ENCODE measurements around the gene SSU72.
"Not testable (repeated sequence)": the region's sequence is repeated elsewhere in the genome, so short reads cannot be mapped to it uniquely, and the experiment has no call there.

SSU72 gene

DNA sequence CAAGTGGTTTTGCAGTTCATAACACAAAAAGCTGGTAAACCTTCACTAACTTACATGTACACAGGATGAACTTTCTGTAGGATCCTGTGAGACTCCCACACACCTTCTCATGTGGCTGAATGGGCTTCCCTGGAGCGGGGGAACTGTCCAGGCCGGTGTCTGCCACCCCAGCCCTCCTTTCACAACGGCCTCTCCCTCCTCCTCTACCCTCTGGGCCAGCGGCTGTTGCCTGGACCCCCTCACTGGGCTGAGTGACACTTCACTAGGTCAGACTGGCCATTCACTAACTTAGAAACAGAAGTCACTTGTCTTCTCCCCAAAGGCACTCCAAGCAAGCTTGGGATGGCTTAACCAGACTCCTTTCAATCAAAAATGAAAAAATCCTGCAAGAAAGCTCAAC lies 16.1 kb downstream of the SSU72 start:
- no peak for DNase-seq (ENCODE audit: low read depth)

DNA sequence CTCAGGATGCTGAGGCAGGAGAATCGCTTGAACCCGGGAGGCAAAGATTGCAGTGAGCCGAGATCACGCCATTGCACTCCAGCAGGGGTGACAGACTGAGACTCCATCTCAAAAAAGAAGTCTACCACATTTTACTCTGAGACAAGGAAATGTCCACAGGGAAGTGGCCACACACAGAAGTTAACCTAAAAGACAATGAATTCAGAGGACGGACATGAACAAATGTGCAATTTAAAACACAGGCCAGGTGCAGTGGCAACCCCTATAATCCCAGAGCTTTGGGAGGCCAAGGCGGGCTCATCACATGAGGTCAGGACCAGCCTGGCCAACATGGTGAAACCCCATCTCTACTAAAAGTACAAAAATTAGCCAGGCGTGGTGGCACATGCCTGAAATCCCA lies 17.0 kb downstream of the SSU72 start:
- not testable (repeated sequence) for DNase-seq (ENCODE audit: low read depth)

DNA sequence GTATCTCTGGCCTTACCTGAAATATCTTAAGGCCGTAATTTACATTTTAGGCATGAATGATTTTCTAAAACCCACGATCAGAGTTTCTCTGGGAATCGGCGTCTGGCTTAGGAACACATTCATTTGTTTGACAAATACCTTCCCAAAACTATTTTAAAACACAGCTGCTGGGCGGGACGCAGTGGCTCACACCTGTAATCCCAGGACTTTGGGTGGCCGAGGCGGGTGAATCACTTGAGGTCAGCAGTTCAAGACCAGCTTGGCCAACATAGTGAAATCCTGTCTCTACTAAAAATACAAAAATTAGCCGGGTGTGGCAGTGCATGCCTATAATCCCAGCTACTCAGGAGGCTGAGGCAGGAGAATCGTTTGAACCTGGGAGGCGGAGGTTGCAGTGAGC lies 17.7 kb downstream of the SSU72 start:
- not testable (repeated sequence) for DNase-seq (ENCODE audit: low read depth)

DNA sequence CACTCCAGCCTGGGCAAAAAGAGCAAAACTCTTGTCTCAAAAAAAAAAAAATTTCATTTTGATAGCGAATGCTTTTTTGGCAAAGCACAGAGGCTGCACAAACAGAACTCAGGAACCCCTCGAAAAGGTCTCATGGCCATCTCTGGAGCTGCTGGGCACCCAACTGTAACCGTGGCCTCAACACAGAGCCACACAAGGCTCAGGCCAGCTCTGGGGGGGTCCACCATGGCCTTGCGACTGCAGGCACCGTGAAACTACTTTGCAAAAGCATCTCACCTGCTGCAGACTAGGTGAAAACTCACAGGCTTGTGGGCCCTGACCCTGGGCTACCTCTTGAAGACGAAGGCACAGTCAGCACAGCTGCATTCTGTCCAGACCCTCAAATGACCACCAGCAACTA lies 18.2 kb downstream of the SSU72 start:
- DNase-seq (ENCODE audit: low read depth), result no peak

DNA sequence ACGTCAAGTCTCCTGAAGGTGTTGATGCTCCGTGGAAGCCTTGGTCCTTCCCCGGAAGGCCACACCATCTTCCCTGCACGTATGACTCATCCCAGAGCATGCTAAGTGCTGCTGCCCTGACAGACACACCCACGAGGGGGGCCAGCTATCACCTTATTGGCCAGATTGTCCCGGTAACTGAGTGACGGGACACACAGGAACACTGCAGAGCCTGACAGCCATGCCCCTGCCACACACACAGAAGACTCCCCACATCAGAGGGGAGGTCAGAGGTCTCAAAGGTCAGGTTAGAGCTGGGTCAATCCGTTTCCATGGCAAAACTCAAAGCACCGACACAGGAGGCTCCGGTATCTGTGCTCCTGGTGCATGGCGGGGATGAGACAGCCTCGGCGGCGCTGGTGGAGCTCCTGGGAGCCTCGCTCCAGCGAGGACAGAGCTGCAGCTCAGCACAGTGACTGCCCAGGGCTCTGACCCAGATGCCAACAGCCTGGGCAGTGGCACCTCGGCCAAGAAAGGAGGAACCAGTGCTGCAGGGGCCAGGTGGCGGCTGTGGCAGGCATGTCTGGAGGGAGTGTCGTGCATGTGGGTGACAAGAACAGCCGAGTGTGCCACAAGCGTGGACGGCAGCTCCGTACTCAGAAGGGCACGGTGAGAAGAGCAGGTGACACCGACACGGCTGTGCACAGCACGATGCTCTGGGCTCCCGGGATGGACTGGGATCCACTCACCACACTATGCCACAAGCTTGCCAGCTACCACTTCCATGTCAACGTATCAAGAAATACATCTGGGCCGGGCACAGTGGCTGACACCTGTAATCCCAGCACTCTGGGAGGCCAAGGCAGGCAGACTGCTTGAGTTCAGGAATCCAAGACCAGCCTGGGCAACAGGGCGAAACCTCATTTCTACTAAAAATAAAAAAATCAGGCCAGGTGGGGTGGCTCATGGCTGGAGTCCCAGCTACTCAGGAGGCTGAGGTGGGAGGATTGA lies 19.4 kb downstream of the SSU72 start:
- no peak for DNase-seq (ENCODE audit: low read depth)

DNA sequence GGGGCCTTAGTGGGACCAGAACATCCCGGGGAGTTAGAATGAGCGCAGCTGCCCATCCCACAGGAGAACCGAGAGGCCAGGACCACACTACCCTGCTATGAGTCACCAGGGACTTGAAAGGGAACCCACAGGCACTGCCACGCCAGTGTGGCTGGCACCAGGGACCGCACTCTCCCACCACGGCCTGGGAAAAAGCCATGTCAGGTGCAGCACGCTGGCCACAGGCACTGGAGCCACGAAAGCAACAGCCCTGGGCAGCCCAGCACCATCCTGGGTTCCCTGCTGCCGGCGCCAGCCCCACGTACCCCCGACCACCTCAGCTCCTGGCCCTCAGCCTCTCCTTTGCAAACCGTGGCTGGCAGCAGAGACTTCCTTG lies 20.1 kb downstream of the SSU72 start:
- DNase-seq (ENCODE audit: low read depth), result no peak

DNA sequence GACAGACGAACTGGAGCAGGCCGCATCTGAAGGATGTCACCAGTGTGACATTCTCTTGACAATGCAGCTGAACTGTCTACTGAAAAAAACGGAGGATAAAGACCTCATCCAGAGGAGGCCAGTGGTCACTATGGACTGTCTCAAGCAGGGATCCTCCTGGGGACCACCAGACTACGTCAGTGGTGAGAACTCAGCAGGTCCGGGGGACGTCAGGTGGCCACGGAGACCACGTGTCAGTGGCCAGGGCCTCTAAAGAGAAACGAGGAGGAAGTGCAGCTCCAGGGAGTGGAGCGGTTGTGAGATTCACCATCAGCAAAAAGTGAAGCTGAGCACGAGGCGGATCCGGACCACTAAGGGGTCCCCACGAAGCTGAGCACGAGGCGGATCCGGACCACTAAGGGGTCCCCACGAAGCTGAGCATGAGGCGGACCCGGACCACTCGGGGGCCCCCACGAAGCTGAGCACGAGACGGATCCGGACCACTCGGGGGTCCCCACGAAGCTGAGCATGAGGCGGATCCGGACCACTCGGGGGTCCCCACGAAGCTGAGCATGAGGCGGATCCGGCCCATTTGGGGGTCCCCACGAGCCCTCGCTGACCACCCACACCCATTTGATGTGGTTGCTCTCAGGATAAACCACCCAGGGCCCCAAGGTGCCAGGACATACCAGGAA lies 20.7 kb downstream of the SSU72 start:
- DNase-seq (ENCODE audit: low read depth), result no peak

DNA sequence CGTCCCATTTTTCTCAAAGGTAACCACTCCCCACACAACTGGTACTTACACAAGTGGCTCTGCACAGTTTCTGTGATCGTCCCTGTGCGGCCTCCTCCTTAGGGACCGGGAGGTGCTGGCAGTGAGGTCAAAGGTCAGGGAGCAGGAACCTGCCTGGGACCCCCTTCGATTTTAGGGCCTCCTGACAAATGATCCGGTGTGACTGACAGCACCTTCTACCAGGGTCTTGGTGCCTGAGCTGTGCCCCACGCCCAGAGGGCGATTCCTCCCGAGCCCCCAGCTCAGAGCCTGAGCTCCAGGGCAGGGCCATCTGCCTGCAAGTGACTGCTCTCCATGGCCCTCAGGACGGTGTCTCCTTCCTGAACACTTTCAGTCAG lies 22.4 kb downstream of the SSU72 start:
- DNase-seq (ENCODE audit: low read depth), result no peak

DNA sequence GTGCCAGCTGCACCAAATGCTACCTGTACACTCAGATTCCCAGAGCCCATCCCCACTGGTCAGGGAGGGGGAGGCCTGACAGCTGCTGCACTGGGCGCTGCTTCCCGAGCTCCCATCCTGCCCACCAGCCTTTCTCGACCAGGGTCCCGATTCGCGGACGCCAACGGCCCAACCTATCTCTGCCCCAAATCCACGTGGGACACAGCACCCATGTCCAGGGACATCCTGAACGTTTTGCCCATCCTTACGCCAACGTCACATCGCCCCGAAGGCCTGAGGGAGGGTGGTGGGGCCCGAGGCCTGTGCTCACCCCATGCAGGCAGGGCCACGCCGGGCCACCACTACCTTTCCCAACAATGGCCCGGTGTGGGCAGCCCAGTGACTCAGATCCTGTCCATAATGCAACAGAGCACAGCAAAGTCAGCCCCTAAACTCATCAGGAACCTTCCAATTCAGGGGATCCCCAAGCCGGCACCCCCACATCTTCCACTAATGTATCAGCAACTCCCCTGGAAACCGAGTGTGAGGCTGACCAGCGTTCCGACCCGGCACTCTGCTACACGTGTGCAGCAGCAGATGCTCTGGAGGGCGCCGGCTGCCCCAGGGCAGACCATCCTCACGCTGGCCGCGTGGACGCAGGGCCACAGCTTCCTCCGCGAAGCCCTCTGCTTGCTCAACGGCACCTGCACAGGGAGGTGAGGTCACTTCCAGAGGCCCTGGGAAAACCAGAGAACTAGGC lies 23.0 kb downstream of the SSU72 start:
- no peak for DNase-seq (ENCODE audit: low read depth)

DNA sequence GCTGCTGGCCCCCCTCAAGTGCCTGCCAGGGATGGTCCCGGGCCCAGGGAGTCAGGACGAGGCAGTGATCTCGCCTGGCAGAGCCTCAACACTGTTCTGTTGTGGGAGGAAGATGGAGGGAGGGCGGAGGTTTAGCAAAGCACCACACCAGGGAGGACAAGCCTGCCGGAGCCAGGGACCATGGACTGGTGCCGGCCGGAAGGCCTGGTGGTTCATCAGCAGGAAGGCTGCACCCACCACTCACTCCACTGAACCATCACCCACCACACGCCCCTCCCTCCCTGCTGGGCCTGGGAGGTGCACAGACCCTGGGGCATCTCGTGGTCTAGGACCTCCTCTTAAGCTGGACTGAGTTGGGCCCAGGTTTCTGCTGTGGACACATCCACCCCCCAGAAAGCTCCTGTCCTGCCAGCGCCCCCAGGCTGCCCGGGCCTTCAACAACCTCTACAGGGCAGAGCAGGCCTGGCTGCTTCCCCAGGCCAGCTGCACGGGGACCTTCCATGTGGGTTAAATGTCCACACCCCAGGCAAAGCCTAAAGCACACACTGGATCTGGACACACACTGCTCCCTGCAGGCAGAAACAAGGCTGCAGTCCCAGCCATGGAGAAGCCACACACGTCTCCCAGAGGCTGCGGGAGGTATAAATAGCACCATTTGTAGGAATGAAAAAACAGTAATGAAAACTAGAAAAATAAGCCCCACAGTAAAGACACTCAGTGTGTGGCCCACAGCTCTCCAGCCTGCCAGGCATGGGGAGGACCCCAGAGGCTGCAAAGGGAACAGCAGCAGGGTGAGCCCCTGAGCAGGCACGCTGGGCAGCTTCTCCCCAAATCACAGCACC lies 23.9 kb downstream of the SSU72 start:
- no peak for DNase-seq (ENCODE audit: low read depth)

DNA sequence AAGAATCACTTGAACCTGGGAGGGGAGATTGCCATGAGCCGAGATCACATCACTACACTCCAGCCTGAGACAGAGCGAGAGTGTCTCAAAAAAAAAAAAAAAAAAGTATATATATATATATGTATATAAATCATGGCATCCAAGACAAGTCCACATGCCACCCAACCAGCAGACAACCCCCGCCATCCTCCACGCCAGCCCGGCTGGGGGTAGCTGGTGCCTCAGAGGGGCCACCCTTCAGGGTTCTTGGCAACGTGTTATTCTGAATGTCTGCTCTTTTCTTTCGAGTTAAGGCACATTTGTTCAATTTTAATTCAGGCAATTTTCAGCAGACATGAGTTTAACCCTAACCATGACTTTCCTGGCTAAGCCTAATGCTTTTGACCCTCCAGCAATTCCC lies 24.6 kb downstream of the SSU72 start:
- DNase-seq (ENCODE audit: low read depth), result no peak

DNA sequence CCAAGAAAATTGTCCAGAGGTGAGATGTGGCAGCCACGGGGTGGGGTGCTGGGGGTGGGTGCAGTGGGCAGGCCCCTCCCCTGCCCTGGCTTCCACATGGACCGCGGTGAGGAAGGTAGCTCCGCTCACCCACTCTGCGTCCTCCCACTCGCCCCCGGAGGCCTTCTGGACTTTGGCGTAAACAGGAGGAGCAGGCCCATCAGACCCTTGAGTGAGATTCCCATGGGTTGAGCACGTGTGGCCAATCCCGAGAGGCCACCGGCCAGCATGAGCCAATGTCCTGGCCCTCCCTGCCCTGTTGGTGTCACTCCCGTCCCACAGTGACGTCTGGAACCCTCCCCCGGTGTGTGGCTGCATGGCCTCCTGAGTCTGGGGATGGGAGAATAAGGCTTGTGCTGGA lies 26.1 kb downstream of the SSU72 start:
- no peak for DNase-seq (ENCODE audit: low read depth)

DNA sequence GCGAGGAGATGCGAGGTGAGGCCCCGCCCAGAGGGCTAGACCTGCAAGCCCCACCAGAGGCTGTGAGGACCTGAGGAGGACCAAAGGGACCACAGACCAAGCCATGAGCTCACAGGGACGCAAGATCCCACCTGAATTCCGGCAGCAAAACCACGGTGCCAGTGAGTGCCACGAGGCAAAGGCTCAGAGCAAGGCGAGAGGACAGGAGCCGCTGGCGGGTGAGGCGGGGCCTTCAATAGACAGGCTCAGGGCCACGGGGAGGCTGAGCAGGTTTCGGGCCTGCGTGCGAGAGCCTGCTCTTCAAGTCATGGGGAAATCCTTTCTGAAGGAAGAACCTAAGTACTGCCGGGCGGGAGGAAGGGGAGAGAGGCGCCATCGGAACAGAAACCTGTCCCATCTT lies 27.2 kb downstream of the SSU72 start:
- no peak for DNase-seq (ENCODE audit: low read depth)

DNA sequence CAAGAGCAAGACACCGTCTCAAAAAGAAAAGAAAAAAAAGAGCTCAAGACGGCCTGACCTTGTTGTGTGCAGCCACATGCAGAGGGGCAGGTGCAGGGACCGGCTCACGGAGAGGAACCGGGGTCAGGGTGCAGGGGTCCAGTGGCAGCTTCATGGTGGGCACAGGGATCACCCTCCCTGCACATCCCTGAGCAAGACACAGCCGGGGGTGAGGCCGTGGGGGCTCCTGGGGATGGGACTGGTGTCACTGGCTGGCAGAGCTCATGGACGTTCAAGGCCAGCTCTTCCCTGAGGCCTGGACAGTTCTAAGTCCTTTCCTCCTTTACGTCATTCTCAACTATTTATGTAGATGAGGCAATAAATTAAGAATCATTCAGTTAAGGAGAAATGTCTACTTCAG lies 27.7 kb downstream of the SSU72 start:
- no peak for DNase-seq (ENCODE audit: low read depth)

DNA sequence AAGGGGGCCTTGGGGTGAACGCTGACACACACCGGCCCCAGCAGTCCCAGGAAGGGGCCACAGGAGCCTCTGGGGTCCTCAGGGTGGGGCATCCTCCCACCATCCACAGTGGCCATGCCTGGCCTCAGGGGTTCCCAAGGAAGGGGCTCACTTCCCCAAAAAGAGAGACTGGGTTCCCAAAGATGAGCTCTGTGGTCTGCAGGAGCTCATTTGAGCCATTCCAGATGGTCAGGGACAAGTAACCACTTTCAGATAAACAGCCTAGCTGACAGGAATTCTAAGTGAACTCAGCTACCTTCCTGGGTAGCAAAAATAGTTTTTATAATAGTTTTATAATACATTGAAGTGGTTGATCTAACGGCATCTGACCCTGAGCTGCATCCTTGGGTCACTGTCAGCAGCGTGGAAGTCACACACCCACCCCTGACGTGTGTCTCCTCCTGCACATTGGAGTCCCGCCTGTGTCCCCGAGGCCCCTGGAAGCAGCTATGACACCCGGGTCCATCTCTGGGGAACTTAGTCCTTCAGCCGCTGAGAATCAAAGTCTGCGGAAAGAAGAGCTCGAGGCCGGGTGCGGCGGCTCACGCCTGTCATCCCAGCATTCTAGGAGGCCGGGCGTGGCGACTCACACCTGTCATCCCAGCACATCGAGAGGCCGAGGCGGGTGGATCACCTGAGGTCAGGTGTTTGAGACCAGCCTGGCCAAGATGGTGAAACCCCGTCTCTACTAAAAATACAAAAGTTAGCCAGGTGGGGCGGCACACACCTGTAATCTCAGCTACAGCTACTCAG lies 28.5 kb downstream of the SSU72 start:
- DNase-seq (ENCODE audit: low read depth), result no peak

DNA sequence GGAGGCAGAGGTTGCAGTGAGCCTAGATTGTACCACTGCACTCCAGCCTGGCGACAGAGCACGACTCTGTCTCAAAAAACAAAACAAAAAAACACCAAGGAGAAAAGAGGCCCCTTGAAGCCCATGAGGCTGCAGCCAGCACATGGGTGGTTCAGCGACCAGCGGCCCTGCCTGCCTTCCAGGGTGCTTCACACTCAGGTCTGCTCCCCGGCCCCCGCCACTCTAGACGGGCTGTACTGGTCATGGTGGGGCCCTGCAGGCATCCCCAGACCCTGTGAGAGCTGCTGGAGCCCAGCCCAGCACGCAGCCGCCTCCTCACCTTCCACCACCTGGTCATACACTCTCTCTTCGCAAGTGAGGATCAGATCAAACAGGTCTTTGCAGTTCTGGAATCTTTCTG lies 30.1 kb downstream of the SSU72 start:
- DNase-seq (ENCODE audit: low read depth), result no peak

DNA sequence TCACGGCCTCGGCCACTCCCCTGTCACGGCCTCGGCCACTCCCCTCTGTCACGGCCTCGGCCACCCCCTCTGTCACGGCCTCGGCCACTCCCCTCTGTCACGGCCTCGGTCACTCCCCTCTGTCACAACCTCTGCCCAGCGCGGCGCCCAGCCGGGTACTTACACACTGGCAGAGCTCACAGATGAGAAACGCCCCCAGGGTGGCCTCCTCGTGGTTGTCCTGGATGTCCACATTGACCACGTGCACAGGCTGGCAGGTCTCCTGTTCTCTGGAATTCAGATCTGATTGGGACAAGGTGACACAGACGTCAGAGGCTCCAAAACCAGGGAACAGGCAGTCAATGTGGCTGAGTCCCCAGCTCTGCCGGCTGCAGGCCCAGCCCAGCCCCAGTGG lies 31.0 kb downstream of the SSU72 start:
- DNase-seq (ENCODE audit: low read depth), result no peak

DNA sequence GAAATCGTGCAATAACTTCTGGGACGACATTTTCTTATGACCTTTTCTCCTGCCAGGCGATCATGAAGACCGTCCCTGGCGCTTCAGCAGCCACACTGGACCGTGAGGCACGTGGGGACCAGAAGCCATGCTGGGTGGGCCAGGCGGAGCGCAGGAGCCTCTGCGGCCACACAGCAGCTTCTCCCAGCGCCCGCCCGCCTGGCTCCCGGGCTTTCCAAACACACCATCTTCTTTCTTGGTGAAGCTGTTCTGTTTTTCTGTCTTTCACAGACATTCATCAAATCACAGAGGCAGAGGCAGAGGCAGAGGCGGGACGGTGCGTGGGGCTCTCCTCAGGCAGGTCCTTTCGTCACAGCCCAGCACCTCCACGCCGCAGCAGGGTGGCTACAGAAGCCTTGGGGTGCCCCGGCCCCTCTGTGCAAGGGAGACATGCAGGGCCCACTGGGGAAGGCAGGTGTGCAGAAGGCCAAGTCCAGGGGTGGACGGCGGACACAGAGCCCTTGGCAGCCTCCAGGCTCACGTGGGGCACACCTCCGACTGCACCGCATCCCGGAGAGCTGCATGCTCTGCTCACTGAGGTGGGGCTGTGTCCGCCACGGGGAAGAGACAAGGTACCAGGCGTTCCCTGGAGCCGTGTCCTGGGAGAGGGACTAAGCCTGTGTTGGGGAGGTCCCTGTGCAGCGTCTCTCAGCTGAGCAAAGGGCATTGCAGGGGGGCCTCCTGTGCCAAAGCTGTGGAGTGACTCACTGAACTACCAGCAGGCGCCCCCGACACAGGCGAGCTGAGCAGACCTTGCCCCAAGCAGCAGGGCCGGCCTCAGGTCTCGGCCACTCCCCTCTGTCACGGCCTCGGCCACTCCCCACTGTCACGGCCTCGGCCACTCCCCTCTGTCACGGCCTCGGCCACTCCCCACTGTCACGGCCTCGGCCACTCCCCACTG lies 31.6 kb downstream of the SSU72 start:
- DNase-seq (ENCODE audit: low read depth), result no peak

DNA sequence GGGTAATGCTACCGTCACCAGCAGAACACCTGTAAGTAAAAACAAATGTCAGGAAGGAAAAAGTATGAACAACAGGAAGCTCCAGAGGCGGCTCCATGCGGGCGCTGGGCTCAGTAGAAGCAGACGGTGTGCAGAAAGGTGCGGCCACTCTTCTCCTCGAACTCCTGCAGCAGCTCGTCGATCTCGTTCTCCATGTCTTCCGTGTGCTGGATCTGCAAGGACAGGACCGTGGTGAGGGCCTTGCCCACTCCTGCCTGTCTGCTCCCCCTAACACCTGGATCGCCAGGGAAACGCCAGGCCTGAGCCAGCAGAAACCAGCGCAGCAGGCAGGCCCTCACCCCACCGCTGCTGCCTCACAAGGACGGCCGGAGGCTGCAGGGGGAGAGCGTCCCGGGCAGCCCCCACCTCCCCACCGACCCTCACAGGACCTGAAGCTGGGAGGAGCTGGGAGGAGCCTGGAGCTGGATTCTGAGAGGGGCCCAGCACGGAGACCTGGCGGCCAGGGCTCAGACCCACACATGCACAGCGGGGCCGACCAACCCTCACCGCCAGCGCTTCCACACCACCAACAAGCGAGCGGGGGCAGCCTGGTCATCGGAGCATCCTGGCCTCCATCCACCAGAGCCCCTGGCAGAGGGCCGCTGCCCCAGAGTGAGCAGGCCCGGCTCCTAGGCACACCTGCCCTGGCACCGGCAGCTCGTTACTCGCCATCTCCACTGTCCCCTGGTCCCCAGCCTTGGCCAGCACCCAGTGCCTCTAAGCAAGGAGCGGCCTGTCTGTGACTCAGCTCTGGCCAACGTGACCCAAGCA lies 32.5 kb downstream of the SSU72 start:
- no peak for DNase-seq (ENCODE audit: low read depth)

Data from stimulated activated CD8-positive, alpha-beta memory T cell treated with anti-CD3 and anti-CD28 coated beads, Interleukin-12 subunit alpha, Interleukin-12 subunit beta, amount 100 ng/mL, for 4 hours (primary cell).